ENCODE measurements around the gene L3MBTL4. TPM values are rescaled to one million over a fixed set of nuclear protein-coding genes. Genes with fewer than 3 reads are reported as not detected.

L3MBTL4 gene
- total RNA-seq, 6 donors from 2014 or later: 13.2 to 29.1 (median 14.8) TPM

DNA sequence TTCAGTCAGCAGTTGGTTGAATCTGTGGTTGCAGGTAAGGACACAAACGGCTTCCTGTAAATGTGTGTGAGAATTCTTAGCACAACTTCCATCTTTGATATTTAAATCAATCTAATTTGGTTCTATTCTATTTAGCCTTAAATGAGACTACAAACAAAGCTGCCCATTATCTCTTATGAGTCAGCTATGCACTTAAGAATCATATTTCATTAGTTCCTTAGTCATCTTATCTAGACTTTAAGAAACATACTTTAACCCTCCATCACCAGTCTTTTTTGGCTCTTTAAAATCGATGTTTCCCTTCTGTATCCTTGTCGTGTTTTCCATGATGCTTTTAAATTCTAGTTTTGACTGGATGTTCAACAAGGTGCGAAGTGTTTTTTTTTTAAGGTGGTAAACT lies 405.0 kb downstream of the L3MBTL4 start:
- H3K27me3 ChIP-seq: no peaks in the 10 kb centered on the region
- no peaks in the 10 kb centered on the region for H3K4me1 ChIP-seq
- 83 to 87% methylated on average over 4 of the region's 4 CpGs for WGBS, 2 donors
- no peak for ATAC-seq (ENCODE audit: low FRiP score in 2 of 2)
- no peak for DNase-seq
- H3K4me3 ChIP-seq: no peak overlapping the region
- no peaks in the 10 kb centered on the region for H3K36me3 ChIP-seq
- TF ChIP-seq, protein P1, sequence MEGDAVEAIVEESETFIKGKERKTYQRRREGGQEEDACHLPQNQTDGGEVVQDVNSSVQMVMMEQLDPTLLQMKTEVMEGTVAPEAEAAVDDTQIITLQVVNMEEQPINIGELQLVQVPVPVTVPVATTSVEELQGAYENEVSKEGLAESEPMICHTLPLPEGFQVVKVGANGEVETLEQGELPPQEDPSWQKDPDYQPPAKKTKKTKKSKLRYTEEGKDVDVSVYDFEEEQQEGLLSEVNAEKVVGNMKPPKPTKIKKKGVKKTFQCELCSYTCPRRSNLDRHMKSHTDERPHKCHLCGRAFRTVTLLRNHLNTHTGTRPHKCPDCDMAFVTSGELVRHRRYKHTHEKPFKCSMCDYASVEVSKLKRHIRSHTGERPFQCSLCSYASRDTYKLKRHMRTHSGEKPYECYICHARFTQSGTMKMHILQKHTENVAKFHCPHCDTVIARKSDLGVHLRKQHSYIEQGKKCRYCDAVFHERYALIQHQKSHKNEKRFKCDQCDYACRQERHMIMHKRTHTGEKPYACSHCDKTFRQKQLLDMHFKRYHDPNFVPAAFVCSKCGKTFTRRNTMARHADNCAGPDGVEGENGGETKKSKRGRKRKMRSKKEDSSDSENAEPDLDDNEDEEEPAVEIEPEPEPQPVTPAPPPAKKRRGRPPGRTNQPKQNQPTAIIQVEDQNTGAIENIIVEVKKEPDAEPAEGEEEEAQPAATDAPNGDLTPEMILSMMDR (IDR thresholded peaks at IDR 0.05): no peak
- TF ChIP-seq POLR2A (IDR thresholded peaks at IDR 0.05) (no peak), EP300 (IDR thresholded peaks at IDR 0.05) (no peak), POLR2AphosphoS5 (IDR thresholded peaks at IDR 0.05) (no peak)
- no peaks in the 10 kb centered on the region for H3K9me3 ChIP-seq
- H3K27ac ChIP-seq: no peak overlapping the region

DNA sequence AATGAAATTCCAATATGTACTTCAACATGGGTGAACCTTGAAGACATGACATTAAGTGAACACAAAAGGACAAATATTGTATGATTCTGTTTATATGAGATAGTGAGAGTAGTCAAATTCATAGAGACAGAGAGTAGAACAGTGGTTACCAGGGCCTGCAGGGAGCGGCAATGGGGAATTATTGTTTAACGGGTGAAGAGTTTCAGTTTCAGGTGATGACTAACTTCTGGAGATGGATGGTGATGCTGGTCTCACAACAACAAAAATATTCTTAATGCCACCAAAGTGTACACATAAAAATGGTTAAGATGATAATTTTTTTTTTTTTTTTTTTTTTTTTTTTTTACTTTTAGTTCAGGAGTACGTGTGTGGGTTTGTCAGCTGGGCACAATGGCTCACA lies 410.0 kb downstream of the L3MBTL4 start:
- no peak overlapping the region for H3K4me3 ChIP-seq
- WGBS, 2 donors: 86 to 94% methylated on average over 3 of the region's 3 CpGs
- ATAC-seq (ENCODE audit: low FRiP score in 2 of 2) (no peak), DNase-seq (no peak)
- no peaks in the 10 kb centered on the region for H3K9me3 ChIP-seq
- no peaks in the 10 kb centered on the region for H3K36me3 ChIP-seq
- H3K4me1 ChIP-seq: no peaks in the 10 kb centered on the region
- no peak overlapping the region for H3K27ac ChIP-seq
- TF ChIP-seq EP300 (IDR thresholded peaks at IDR 0.05) (no peak), POLR2A (IDR thresholded peaks at IDR 0.05) (no peak), POLR2AphosphoS5 (IDR thresholded peaks at IDR 0.05) (no peak)
- TF ChIP-seq, protein P1 (IDR thresholded peaks at IDR 0.05): no peak
- no peaks in the 10 kb centered on the region for H3K27me3 ChIP-seq

- Histone ChIP-seq H3K4me3 (no peak overlapping the region), H3K4me1 (no peaks in the 10 kb centered on the region), H3K27ac (no peak overlapping the region), H3K9me3 (no peaks in the 10 kb centered on the region), H3K36me3 (no peaks in the 10 kb centered on the region), H3K27me3 (no peaks in the 10 kb centered on the region)
- no peak for DNase-seq
- TF ChIP-seq EP300 (IDR thresholded peaks at IDR 0.05) (no peak), POLR2AphosphoS5 (IDR thresholded peaks at IDR 0.05) (no peak), POLR2A (IDR thresholded peaks at IDR 0.05) (no peak)
- TF ChIP-seq, protein P1 (IDR thresholded peaks at IDR 0.05): no peak
- WGBS, 2 donors: 69 to 80% methylated on average over 3 of the region's 3 CpGs
- ATAC-seq (ENCODE audit: low FRiP score in 2 of 2): no peak
Measured at GRCh38 chr18:6004119-6004518, 410.6 kb downstream of the L3MBTL4 start.

DNA sequence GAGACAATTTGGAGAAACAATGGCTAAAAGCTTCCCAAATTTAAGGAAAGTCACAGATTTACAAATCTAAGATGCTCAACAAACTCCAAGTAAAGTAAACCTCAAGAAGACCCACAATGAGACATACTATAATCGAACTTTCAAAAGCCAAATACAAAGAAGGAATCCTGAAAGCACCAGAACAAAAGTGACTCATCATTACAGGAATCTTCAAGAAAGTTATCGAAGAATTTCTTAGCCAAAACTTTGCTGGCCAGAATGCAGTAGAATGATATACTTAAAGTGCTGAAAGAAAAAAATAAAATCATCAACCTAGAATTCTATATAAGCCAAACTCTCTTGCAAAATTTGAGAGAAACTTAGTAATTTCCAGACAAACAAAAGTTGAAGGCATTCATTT lies 412.8 kb downstream of the L3MBTL4 start:
- no peaks in the 10 kb centered on the region for H3K4me1 ChIP-seq
- H3K36me3 ChIP-seq: no peaks in the 10 kb centered on the region
- TF ChIP-seq, protein P1 (IDR thresholded peaks at IDR 0.05): no peak
- TF ChIP-seq POLR2A (IDR thresholded peaks at IDR 0.05) (no peak), EP300 (IDR thresholded peaks at IDR 0.05) (no peak), POLR2AphosphoS5 (IDR thresholded peaks at IDR 0.05) (no peak)
- no peaks in the 10 kb centered on the region for H3K27me3 ChIP-seq
- 82 to 84% methylated on average over 2 of the region's 2 CpGs for WGBS, 2 donors
- ATAC-seq (ENCODE audit: low FRiP score in 2 of 2) (no peak), DNase-seq (no peak)
- H3K4me3 ChIP-seq: no peak overlapping the region
- no peak overlapping the region for H3K27ac ChIP-seq
- no peaks in the 10 kb centered on the region for H3K9me3 ChIP-seq

- Histone ChIP-seq H3K27ac (no peak overlapping the region), H3K4me3 (no peak overlapping the region), H3K36me3 (no peaks in the 10 kb centered on the region), H3K4me1 (no peaks in the 10 kb centered on the region), H3K9me3 (no peaks in the 10 kb centered on the region), H3K27me3 (no peaks in the 10 kb centered on the region)
- TF ChIP-seq, protein P1 (IDR thresholded peaks at IDR 0.05): no peak
- no peak for TF ChIP-seq POLR2AphosphoS5 (IDR thresholded peaks at IDR 0.05)
- no peak for TF ChIP-seq POLR2A (IDR thresholded peaks at IDR 0.05)
- no peak for TF ChIP-seq EP300 (IDR thresholded peaks at IDR 0.05)
- ATAC-seq (ENCODE audit: low FRiP score in 2 of 2) (no peak), DNase-seq (no peak)
Measured at GRCh38 chr18:5998907-5999306, 415.8 kb downstream of the L3MBTL4 start.

Measured in upper lobe of left lung (tissue), 6 donors.